GM21515 (cell line): ENCODE data around the gene SPATC1L.
"Not testable (repeated sequence)": the region's sequence is repeated elsewhere in the genome, so short reads cannot be mapped to it uniquely, and the experiment has no call there.

Source experiments
- ATAC-seq: cut with Tn5 transposase; IDR thresholded peaks from one replicate; pipeline ENCODE4 v1.9.1; 2021; ENCODE audit not compliant: unreplicated experiment

SPATC1L gene

DNA sequence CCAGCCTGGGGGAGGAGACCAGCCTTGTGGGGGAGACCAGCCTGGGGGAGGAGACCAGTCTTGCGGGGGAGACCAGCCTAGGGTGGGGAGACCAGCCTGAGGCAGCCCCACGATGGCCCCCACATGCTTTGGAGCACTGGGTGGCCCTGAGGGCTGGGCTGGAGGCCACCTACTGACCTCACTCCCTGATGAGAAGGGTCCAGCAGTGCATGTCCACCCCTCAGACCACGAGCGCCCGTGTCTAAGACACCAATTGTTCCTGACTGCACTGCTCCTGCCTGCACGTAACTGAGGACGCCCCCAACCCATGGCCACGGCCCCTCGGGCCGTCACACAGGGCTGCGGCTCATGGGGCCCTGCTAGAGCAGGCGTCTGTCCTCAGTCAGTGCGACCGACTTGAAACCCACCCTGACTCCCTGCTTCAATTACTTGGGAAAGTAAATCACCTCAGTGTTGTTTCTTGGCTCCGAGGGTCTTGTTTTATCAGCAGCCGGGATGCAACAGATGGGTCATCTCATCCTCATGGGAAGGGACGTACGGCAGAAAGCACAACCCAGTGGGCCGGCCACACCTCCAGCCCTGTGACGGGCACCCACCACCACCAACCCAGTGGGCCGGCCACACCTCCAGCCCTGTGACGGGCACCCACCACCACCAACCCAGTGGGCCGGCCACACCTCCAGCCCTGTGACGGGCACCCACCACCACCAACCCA is at the start of gene SPATC1L:
Gene SPATC1L (minus strand): TSS at position 550 of the 715 bp plus-strand sequence. CDS start 1,643 bp downstream, outside the sequence.
- no peak for ATAC-seq

DNA sequence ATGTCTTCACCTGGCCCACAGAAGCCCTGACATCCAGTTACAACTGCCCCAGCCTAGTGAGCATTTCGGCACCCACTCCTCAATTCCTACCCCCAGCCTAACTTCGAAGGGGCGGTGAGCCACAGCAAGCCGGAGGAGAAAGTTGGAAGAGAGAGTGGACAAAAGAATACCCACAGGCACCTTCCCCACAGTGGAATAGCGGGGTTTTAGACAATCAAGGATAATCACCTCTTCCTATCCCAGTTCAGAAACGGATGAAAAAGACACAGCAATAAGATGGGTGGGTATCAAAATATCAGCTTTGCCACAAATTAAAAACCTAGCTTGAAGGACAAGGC is 45.6 kb upstream of the SPATC1L start:
- no peak for ATAC-seq

DNA sequence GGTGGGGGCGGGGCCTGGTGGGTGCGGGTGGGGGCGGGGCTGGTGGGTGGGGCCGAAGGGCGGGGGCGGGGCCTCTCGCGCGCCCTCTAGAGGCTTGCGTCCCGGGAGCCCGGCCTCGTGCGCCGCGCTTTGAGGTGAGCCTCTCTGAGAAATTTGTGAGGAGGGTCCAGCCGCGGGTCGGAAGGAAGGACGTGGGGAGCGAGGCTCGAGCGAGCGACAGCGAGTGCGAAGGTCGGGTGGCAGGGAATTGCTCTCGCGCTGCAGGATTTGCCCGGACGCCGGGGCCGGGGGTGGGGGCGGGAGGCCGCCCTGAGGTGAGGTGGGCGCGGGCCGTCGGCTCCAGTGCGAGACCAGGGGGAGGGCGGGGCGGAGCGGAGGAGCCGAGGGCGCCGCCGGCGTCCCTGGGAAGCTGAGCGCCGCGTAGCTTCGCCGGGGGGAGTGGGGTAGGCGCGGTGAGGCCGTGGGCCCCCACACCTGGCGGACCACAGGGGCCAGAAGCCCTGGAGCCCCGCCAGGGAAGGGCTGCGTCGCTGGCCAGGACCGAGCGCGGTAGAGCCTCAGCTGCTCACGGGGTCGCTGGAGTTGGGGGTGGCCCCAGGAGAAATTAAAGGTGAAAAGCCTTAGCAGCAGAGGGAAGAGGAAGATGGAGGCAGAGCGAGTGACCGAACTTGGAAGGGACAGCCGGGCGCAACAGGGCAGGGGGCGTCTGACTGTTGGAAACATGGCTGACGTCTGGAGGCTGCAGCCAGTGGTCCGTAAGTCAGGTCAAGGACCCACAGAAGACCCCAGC is 45.1 kb upstream of the SPATC1L start:
- no peak for ATAC-seq

DNA sequence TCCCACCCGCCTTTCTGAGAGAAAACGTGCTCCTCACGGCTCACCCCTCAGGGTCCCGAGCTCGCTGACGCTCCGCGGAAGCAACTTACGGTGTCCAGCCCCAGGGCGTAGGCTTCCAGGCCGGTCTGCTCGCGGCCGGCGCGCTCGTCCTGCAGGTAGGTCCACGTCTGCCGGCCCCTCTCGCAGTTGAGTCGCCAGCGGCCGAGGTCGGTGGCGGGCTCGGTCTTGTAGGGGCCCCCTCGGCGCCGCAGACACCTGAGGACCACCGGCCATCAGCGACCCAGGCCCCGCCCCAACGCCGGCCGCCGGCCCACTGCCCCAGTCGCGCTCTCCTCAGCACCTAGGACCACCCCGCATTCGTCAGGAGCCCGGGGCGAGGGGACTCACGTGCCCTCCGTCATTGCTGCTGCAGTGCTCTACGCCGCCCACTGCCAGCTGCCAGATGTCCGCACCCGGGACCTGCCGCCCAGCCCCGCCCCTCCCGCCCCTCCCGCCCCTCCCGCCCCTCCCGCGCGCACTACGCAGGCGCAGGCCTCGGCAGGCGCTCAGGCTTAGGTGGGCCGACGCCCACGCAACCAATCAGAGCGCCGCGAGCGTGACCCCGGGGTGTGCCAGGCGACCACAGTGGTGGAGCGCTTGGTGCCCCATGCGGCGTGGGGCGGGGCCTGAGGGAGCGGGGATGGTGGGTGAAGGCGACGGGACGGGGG is 44.2 kb upstream of the SPATC1L start, which contains the start of gene LSS:
Gene LSS (minus strand): TSS at position 430 of the 707 bp plus-strand sequence. CDS start 29 bp downstream, at position 401.
- ATAC-seq: peak; percentile 75

DNA sequence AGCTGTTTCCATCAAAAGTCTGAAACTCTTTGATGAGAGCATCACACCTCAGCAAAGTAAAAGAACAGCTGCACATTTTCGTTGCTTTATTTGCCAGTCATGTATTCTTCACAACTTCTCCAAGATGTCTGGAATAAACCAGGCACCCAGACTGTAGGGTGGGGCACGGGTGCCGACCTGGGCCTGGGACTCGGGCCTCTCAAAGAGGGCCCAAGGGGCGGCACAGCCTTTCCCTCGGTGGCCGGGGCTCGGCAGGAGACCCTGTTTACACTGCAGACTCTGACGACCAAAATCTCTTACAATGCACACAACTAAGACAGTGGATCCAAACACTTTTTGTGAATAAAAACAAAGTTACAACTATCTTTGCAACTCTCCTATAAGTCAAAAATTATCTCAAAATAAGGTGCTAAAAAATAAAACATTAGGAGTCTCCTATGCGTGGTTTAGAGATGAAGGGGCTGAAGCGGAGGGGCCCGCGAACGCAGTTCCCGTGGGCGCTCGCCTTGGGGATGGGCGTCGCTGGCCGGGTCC is 43.6 kb upstream of the SPATC1L start:
- ATAC-seq: no peak

DNA sequence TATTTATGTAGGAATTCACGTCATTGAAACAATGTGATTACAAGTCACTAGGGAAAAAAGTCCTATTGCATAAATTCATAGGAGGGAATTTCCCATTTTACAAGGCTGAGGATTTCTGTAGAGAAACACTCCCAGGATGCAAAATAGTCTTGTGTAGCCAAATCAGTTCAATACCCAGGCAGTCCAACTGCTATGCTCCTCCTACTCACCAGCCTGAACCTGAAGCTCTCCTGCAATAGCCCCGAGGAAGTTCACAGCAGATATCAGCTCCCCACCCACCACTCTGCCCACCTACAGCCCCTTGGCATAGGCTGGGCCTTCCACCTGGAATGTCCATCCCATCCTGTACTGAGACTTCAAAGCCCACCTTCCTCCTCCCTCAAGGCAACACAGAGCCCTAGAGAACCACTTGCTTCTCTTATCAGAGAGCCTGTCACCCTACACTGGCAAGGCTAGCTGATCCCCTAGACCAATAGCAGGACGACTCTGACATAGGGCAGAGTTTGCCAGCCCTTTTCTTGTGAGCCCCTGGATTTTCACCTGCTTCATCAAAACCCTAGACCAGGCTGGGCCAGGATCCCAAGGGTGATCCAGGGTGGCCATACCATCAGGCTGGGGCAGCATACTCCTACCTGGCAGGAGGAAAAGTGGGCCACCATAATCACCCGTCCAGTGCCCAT is 42.8 kb upstream of the SPATC1L start:
- ATAC-seq: no peak

DNA sequence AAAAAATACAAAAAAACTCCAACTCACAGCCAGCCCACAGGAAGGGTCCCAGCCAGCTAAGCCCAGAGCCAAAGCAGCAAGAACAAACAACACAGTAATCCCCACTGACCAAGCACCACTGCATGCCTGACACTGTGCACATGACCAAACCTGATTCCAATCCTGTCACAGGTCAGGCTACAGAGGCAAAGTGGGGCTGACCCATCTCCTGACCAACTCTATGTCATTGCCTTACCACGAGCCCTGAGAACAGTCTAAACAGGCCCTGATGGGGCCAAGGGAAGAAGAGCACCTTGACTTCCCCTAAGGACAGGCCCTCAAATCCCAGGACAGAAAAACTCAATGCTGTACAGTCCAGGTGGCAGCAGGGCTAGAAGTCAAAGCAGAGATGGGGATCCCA is 41.9 kb upstream of the SPATC1L start:
- ATAC-seq: no peak

DNA sequence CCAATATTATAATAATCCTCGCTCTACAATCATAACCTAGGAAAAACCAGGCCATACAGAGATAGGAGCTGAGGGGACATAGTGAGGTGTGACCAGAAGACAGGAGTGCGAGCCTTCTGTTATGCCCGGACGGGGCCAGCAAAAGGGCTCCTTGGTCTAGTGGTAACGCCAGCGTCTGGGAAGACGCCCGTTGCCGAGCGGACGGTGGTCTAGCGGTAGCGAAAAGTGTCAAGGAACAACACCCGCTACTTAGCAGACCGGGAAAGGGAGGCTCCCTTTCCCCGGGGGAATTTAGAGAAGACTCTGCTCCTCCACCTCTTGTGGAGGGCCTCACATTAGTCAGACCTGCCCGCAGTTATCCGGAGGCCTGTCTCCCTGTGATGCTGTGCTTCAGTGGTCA is 39.4 kb upstream of the SPATC1L start:
- ATAC-seq: not testable (repeated sequence)

DNA sequence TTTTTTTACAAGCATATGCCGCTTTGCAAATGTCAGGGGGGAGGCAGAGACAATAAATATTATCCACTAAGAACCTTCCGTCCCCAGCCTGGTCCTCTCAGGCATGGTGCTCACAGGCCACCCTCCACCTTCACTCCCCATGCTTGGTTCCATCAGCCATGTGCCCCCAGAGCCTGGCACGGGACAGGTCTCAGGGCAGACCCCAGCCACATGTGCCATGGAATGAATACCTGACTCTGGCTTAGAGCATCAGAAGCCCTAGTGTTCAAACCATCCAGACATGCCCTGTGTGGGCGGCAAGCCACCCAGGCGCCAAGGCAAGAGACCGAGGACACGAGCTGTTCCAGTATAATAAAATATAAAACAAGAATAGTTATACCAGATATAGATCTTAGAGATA is 39.0 kb upstream of the SPATC1L start:
- no peak for ATAC-seq

DNA sequence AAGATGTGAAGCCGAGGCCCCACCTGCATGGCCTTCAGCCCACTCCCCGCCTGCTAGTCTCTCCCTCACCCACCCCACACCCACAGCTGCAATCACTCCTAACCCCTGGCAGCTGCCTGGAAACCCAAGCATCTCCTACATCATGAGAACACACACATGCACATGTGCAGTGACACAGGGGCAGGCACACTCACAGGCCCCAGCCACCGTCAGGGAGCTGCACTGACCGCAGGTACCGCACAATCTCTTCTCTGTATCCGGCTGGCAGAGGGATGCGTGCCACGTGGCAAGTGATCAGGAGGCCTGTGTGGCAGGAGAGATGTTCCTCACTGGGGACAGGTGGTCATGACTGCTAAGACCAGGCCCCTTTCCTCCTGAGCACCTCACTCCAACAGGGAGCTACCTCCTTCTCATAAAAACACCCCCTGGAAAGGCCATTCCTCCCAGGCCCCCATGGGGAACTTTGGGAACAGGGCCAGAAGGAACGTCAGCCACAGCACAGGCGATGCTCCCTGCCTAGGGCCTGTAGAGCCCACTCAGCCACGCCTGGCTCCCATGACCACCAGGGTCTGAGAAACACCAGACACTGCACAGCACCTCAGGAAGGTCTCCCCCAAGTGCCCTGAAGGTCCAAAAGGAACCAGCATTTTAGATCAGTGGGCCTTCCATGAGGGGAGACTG is 38.3 kb upstream of the SPATC1L start:
- no peak for ATAC-seq

DNA sequence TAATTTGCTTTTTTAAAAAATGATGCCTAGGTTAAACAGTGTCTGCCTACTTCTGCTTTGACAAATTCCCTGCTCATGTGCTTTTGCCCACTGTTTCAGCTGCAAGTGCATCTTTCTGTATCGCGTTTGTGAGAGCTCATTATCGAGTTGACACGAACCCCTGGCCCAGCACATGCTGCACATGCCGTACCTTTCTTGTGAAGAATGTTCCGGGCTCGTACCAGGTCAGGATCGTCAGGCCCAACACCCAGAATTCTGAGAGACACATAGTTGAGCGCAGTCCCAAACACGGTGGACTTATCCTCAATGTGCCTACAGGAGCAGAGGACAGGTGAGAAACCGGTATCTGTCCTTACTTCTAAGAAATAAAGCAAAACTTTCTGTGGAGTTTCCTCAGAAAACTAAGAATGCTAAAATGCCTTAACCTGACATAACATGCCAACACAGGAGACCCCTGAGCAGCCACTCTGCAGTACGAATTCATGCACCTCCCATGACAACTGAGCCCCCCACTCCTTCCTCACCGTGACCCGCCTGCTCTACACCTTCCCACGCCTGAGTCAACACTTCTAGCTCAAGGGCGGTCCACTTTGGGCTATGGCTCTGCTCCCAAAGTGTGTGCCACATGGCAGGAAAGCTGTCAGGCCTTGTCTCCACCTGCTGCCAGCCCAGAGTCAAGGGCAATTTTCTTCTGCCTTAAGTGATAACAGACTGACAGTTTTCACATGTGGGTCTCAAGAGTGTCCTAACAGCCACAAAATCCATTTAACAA is 37.6 kb upstream of the SPATC1L start:
- no peak for ATAC-seq

DNA sequence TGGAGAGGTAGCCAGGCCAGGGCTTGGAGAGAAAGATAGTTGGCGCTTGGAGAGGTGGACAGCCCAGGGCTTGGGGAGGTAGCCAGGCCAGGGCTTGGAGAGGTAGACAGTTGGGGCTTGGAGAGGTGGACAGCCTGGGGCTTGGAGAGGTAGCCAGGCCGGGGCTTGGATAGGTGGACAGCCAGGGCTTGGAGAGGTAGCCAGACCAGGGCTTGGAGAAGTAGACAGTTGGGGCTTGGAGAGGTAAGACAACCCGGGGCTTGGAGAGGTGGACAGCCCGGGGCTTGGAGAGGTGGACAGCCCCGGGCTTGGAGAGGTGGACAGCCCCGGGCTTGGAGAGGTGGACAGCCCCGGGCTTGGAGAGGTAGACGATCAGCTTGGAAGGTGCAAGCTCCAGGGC is 36.6 kb upstream of the SPATC1L start:
- ATAC-seq: no peak

DNA sequence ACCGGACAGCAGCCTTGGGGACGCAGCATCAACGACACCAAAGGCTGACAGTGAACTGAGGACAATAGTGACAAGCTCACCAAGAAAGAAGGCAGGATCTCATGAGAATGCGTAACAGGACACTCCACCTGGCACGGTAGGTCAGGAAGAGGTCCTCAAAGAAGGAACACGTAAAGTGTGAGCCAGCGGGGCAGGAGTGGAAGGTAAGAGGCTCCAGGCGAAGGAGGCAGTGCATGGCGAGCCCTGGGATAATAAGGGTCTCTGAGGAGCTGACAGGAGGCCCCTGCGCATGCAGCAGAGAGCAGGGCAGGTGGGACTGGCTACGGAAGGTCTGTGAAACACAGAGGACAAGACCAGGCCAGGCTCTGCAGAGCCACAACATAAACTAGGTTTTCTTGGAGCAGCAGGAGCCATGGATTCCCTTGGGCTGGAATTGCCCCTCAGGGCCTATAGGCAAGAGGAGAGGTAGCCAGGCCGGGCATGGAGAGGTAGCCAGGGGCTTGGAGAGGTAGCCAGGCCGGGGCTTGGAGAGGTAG is 36.1 kb upstream of the SPATC1L start:
- no peak for ATAC-seq

DNA sequence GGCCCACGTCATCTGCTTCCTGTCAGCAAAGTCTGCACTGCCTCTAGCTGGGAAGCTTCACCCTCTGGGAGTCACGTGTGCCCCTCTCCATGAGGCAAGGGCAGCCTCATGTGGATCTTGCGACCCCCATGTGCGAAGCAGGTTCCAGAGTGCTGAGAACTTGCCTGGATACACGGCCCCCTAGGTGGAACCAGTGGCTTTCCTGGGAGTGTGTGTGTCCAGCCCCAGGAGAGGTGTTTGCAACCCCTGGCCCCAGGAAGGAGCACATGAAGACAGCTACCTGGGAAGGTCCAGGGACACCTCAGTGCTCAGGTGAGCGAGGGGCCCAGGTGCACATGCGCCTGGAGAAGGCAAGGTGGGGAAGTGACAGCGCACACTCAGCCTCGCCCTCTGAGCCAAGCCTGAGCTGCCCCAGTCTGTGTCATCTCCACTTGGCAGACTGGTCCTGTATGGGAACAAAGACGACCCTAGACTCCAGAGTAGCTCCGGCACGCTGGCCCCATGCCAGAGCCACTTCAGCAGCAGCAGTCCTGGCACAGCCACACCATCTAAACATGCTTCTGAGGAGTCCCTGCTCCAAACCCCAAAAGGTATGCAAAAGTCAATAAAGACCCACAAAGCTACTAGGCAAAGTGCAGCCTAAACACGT is 35.5 kb upstream of the SPATC1L start:
- ATAC-seq: no peak

DNA sequence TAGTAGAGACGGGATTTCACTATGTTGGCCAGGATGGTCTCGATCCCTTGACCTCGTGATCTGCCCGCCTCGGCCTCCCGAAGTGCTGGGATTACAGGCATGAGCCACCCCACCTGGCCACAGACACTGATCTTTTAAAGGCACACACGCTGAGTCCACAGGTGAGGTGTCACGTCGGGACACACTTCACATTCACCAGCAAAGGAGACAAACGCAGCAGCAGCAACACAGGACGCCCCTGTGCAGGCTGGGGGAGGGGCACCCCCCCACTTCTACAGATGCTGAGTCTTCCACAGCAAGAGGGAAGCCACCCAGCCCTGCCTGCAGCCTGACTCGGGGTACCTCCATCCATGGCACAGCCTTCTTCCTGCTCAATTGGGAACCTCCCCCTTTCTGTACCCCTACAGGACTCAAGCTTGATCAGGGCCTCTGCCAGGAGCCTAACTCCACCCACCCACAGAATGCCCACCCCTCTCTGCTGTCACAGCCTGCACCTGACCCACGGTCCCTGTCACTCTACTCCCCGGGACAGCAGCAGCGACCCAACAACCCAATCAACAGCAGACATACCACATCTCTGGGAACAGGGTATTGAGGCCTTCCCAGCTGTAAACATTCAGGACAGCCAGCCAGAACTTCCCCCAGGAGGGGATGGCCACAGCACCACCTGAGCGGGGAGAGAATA is 34.8 kb upstream of the SPATC1L start:
- ATAC-seq: no peak

DNA sequence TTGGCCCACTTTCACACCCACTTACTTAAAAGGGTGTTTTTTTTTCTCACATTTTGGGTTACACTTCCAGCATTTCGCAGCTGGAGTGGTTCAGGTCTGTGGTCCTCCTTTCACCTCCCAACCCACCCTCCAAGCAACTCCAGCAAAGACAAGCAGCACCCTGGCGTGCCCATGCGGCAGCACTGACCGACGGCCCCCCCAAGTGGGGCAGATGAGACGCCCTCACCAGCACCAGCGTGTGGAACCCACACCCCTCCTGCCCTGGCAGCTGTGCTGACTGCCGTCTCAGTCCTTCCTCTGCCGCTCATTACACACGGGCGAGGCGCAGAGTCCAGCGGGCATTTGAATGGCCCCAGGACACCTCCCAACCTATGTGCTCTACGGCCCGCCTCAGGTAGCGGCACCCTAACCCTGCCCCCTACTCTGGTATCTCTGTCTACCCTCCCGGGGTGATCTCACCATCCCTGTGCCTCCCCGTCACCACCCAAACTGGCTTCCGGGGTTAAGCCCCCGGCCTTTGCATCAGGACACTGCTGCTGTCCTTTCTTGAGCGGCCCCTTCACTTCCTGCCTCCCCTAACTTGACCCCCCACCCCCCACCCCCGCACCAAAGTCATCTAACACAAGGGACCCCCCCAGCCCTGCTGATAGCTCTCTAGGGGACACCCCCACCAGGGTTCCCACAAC is 33.4 kb upstream of the SPATC1L start:
- no peak for ATAC-seq

DNA sequence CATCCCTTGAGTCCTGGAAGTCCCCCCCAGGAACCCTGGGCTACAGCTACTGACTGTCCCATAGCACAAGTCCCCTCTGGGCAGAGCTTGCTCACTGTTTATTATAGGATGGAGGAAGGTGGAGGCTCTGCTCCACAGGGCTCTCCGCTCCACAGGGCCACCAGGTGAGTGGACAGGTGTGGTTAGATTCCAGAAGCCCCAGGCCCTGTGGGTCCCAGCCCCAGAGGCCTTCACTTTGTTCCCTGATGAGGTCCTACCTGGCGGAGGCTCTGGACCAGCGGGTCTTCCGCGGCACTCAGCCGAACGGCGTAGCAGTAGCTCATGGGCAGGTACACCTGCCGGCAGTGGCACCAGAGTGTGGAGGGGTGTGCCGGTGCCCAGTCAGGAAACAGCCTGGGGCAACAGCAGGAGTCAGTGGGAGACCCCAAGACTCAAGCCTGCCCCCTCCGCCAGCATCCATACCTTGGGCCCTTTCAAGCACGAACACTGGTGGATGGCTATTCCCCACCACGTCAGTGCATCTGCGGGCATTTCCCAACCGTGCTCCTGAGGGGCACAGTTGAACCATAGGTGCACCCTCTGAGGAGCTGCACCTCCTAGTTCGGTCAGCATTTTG is 32.0 kb upstream of the SPATC1L start:
- no peak for ATAC-seq
